IMR-90 (cell line): ENCODE data around the gene EXOC2.
A peak's percentile ranks its signal among the peaks of the same experiment; 100 is the strongest.

Experiments
- BHLHE40 ChIP-seq: fragments of 150-350 bp; IDR thresholded peaks from 2 replicates; pipeline ENCODE4 v1.6.1; 2016; ENCODE audit warnings: mild to moderate bottlenecking, low read depth, low read length
- CEBPB ChIP-seq: IDR thresholded peaks from 2 replicates; pipeline ENCODE4 v1.6.1; 2012; ENCODE audit warnings: low read depth, low read length, improper control_type of control experiment
- CHD1 ChIP-seq: IDR thresholded peaks from 2 replicates; pipeline ENCODE4 v1.6.1; 2012; ENCODE audit warnings: low read depth, low read length, improper control_type of control experiment
- MAFK ChIP-seq: IDR thresholded peaks from 2 replicates; pipeline ENCODE4 v1.6.1; 2012; ENCODE audit warnings: low read depth, low read length, improper control_type of control experiment
- POLR2A ChIP-seq: IDR thresholded peaks from 2 replicates; pipeline ENCODE4 v1.6.1; 2012; ENCODE audit warnings: mild to moderate bottlenecking, low read depth, low read length
- RAD21 ChIP-seq: IDR thresholded peaks from 2 replicates; pipeline ENCODE4 v1.6.1; 2012; ENCODE audit warnings: low read length, improper control_type of control experiment
- RFX5 ChIP-seq: IDR thresholded peaks from 2 replicates; pipeline ENCODE4 v1.8.0; 2012; ENCODE audit warnings: low read depth, mild to moderate bottlenecking, low read length, moderate library complexity
- SMC3 ChIP-seq: fragments of 150-350 bp; IDR thresholded peaks from 2 replicates; pipeline ENCODE4 v1.6.1; 2016; ENCODE audit warnings: low read depth, mild to moderate bottlenecking, antibody characterized with exemption, low read length, moderate library complexity
- TF ChIP-seq, protein P1 (sequence below): conservative IDR thresholded peaks from 2 replicates; pipeline ENCODE4 v1.5.1; 2012; ENCODE audit warnings: mild to moderate bottlenecking, low read depth, low read length, improper control_type of control experiment
- TF ChIP-seq, protein P2 (sequence below): fragments of 150-350 bp; IDR thresholded peaks from 2 replicates; pipeline ENCODE4 v1.6.1; 2017; ENCODE audit warnings: mild to moderate bottlenecking, antibody characterized with exemption, low read length, low read depth

DNA sequence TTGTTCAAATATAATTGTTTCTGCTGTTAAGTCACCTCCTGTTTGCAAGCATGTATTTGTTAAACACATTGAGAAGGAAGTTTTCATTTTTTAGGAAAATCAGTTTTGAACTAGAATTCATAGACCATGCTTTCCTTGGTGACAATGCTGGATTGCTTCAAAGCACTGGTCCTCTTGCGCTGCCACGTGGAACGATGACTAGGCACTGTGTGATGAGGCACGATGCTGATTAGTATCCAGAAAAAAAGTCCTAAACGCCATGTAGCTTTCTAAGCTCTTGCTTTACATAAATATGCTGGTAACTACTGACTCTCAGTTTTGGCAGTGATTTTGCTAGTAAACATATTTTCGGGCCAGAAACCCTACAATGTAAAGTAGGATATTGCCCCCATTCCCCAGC is 11.1 kb upstream of the EXOC2 start:
- TF ChIP-seq CHD1 (no peak), CEBPB (peak; percentile 56; the same call in 1 of the 2 replicates), RAD21 (no peak), POLR2A (no peak), RFX5 (peak; percentile 75; the same call in 1 of the 2 replicates), BHLHE40 (peak; percentile 15; the same call in 1 of the 2 replicates), SMC3 (no peak), MAFK (peak; percentile 54; the same call in 1 of the 2 replicates)
- TF ChIP-seq, protein P1, sequence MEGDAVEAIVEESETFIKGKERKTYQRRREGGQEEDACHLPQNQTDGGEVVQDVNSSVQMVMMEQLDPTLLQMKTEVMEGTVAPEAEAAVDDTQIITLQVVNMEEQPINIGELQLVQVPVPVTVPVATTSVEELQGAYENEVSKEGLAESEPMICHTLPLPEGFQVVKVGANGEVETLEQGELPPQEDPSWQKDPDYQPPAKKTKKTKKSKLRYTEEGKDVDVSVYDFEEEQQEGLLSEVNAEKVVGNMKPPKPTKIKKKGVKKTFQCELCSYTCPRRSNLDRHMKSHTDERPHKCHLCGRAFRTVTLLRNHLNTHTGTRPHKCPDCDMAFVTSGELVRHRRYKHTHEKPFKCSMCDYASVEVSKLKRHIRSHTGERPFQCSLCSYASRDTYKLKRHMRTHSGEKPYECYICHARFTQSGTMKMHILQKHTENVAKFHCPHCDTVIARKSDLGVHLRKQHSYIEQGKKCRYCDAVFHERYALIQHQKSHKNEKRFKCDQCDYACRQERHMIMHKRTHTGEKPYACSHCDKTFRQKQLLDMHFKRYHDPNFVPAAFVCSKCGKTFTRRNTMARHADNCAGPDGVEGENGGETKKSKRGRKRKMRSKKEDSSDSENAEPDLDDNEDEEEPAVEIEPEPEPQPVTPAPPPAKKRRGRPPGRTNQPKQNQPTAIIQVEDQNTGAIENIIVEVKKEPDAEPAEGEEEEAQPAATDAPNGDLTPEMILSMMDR = no peak
- TF ChIP-seq, protein P2, sequence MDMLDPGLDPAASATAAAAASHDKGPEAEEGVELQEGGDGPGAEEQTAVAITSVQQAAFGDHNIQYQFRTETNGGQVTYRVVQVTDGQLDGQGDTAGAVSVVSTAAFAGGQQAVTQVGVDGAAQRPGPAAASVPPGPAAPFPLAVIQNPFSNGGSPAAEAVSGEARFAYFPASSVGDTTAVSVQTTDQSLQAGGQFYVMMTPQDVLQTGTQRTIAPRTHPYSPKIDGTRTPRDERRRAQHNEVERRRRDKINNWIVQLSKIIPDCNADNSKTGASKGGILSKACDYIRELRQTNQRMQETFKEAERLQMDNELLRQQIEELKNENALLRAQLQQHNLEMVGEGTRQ = peak; percentile 54; the same call in 1 of the 2 replicates
